GM21737 (cell line): ENCODE results near the gene FCER2.

Experiments
- ATAC-seq: cut with Tn5 transposase; IDR thresholded peaks from one replicate; pipeline ENCODE4 v1.9.1; 2021; ENCODE audit warnings: mild to moderate bottlenecking, moderate library complexity; ENCODE audit not compliant: unreplicated experiment

FCER2 gene

DNA sequence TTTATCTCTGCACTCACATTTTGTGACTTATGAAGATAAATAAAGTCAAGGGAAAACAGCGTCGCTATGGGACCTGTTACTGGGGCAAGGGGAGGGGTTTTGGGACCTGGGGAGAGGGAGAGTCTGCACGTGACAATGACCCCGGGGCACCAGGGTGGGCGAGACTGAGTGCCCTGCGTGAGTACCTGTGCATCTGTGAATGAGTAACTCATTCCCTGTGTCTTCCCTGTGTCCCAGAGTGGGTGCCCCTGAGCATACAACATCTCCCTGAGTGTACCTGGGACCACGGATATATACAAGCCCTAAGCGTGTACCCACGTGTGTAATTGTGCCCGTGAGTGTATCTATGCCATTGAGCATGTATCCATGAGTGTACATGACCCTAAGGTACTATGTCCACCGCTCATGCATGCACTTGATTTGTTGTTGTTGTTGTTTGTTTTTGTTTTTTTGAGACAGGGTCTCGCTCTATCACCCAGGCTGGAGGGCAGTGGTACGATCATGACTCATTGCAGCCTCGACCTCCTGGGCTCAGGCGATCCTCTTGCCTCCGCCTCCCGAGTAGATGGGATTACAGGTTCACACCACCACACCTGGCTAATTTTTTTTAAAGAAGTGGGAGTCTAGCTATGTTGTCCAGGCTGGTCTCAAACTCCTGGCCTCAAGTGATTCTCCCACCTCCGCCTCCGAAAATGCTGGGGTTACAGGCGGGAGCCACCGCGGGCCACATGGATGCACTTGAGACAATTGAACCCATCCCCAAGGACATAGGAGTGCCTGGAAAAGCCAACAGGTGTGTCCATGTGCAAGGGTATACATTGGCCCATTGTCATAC, 21.9 kb downstream of the FCER2 start:
- ATAC-seq: no peak

DNA sequence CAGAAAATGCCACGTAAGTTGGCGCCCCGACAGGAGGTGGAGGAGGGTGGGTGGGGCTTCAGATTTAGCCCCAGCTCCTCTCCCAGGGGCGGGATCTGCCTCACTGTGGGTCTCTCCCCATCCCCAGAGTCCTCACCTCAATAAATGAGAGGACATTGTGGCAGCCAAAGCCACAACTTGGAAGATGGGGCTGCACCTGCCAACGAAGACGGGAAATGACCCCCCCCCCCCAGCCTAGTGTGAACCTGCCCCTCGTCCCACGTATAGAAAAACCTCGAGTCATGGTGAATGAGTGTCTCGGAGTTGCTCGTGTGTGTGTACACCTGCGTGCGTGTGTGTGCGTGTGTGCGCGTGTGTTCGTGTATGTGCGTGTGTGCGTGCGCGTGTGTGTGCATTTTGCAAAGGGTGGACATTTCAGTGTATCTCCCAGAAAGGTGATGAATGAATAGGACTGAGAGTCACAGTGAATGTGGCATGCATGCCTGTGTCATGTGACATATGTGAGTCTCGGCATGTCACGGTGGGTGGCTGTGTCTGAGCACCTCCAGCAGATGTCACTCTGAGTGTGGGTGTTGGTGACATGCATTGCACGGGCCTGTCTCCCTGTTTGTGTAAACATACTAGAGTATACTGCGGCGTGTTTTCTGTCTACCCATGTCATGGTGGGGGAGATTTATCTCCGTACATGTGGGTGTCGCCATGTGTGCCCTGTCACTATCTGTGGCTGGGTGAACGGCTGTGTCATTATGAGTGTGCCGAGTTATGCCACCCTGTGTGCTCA, 22.8 kb downstream of the FCER2 start:
- no peak for ATAC-seq

DNA sequence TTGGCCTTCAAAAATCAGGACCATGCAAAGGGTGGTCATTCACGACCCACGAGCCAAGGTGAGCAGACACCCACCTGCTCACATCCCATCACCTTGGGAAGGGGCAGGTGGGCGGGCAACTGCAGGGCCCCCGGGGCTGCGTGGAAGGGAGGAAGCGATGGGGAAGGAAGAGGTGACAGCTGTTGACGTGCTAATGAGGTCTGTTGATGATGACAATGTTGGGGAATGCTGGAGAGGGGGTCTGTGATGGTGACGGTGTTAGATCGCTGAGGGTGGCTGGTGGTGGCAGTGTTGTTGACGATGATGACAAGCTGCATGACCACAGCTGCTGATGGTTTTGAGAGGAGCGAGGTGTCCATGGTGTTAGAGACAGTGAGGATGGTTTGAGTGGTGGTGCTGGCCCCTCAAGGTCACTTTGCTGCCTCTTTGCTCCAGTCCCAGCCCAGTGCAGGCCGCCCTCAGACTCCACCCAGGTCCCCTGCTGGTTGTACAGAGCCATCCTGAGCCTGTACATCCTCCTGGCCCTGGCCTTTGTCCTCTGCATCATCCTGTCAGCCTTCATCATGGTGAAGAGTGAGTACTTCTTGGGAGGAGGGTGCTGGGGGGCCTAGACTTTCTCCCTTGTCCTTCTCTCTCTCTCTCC, 24.1 kb downstream of the FCER2 start:
- no peak for ATAC-seq

DNA sequence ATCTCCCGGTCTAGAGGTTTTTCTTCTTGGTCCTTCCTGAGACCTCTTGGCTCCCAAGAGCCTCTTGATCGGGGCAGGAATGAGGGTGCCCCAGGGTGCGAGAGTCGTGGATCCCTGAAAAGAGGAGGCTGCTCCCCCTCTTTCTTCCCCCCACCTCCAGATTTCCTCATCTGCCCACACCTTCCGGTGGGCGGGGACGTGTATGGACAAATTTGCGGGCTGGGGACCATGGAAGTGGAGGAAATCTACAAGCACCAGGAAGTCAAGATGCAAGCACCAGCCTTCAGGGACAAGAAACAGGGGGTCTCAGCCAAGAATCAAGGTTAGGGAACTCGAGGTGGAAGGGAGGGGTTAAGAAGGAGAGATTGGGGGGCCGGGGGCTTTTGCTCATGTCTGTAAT, 25.1 kb downstream of the FCER2 start, which contains the start of gene MCEMP1:
TSS of gene MCEMP1 (plus strand) at position 237 of the 400 bp plus-strand sequence. CDS start at position 268, 31 bp downstream.
- ATAC-seq: no peak

DNA sequence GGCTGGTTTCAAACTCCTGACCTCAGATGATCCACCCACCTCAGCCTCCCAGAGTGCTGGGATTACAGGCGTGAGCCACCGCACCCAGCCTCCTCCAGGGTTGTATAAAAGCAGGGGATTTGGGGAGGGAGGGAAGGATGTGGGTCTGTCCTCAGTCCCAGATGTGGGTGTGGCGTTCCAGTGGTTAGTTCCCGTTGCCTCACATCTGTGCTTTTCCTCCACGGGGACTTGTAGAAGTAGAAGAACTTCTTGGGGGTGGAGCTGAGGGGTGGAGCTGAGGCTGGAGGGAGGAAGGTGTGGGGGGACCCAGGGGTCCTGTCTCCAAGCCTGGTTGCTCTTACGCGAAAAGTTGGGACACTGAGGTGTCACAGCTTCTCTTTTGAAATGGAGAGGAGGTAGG, 25.6 kb downstream of the FCER2 start:
- ATAC-seq: no peak

DNA sequence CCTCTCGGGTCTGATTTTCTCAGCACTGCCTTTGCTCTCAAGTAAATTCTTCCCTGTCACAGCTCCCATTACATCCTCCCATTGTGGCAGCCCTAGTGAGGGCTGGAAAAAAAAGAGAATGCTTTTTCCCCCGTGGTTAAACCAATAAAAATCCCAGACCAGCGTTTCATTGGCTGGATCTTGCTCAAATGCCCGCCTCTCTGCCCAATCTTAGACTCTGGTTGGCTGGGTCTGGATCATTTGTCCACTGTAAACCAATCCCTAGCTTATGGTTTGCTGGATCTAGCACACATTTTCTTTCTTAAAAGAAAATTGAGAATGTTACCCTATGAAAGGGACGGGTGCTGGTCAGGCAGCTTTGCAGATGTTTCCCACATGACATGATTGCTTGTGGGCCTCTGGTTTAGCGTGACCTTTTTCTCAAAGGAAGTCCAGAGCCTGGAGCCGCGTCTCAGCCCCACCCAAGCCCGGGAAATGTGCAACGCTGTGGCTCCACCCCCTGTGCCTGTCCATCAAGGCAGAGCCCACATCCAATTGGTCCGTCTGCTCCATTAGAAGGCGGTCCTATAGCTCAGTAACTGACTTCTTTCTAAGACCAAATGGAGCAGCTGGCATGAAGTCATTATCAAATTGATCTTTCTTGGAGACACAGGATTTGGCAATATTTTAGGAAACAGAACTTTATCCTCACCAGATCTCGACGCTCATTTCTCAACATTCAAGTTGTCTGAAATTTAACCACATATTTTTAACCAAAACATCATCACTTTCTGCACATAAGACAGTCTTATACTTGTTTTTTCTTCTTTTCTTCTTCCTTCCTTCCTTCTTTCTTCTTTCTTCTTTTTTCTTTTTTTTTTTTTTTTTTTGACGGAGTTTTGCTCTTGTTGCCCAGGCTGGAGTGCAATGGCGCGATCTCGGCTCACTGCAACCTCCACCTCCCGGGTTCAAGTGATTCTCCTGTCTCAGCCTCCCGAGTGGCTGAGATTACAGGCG, 27.6 kb downstream of the FCER2 start:
- ATAC-seq: no peak

DNA sequence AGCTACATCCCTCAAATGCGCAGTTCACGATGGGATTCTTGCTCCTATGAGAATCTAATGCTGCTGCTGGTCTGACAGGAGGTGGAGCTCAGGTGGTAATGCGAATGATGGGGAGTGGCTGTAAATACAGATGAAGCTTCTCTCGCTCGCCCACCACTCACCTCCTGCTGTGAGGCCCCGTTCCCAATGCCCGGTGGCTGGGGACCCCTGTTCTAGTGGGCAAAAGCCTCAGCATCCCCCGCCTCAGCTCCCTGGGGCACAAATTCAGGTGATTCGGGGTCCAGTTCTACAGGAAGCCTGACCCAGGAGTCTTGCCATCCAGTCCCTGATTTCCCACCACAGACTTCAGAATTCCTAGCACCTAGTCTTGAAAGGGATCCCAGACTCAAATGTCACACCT, 29.4 kb downstream of the FCER2 start:
- ATAC-seq: no peak

DNA sequence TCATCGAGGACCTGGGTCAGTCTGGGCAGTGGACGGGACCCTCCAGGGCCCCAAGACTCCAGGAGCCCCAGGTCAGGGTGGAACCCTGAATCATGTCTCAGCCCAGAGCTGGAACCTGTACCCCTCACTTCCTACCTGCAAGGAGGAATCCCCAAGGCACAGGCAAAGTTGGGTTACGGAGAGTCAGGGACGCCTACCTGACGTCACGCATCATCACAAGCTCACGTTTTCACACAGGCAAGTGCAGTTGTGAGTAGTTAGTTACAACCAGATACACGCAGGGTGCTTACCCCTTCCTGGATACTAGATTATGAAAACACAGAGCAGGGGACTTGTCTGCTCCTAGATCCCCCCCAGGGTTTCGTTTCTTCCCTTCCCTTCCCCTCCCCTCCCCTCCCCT, 31.1 kb downstream of the FCER2 start:
- no peak for ATAC-seq

DNA sequence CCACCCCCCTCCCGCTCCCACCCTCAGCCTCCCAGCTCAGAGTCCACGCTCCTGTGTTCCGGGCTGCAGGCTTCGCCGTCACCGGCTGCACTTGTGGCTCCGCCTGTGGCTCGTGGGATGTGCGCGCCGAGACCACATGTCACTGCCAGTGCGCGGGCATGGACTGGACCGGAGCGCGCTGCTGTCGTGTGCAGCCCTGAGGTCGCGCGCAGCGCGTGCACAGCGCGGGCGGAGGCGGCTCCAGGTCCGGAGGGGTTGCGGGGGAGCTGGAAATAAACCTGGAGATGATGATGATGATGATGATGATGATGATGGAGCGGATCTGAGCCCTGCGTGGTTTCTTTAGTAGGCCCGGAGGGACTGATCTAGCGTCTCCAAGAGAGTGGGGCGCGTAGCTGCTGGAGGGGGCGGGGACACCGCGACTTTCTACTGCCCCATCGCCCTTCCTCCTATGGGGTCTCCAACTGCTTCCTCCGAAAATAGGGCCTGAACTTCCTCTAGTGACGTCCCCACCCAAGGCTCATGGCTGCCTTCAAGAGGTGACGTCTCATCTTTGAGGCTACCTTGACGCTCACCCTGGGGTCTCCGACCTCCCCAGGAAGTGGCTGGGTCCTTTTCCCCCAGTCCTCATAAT, 31.7 kb downstream of the FCER2 start:
- ATAC-seq: no peak

DNA sequence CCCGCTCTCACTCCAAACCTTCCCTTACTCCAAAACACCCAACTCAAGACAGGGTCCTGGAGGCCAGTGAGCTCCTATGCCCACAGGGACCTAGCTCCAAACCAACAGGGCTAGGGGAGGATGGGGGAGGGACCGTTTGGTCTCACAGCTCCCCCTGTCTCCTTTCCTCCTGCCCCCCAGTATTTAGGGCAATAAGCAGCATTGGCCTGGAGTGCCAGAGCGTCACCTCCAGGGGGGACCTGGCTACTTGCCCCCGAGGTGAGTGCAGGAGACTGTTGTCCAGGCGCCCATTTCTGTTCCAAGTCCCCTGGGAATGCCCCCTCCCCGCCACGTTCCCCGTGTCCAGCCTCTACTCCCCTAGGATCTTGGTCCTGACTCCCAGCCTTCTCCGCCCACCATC, 32.3 kb downstream of the FCER2 start:
- no peak for ATAC-seq

DNA sequence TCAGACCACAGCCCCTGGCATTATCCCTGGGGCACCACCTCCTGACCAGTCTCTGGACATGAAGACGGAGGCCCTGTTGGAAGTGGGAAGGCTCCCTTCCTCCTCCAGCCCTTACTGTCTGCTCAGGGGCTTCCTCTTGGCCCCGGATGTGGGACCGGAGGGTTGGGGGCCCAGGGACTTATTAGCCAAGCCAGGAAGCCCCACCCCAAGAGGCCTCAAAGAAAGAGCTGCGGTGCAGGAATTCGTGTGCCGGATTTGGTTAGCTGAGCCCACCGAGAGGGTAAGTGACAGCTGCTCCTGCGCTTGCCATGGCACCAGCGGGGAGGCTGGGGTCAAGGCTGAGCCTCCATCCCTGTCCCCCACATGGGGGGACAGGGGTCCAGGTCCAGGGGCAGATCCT, 33.1 kb downstream of the FCER2 start, which contains the start of gene RETN:
TSS of gene RETN (plus strand) at position 208 of the 400 bp plus-strand sequence. CDS start 278 bp downstream, outside the sequence.
- no peak for ATAC-seq

DNA sequence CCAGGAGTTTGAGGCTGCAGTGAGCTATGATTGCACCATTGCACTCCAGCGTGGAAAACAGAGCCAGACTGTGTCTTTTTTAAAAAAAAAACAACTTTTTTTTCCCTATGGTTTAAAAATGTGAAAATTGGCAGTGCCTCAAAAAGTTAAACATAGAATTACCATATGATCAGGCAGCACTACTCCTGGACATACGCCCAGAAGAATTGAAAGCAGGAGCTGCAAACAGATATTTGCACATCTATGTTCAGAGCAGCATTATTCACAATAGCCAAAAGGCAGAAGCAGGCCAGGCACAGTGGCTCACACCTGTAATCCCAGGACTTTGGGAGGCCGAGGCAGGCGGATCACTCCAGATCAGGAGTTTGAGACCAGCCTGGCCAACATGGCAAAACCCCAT, 36.9 kb downstream of the FCER2 start:
- ATAC-seq: no peak

DNA sequence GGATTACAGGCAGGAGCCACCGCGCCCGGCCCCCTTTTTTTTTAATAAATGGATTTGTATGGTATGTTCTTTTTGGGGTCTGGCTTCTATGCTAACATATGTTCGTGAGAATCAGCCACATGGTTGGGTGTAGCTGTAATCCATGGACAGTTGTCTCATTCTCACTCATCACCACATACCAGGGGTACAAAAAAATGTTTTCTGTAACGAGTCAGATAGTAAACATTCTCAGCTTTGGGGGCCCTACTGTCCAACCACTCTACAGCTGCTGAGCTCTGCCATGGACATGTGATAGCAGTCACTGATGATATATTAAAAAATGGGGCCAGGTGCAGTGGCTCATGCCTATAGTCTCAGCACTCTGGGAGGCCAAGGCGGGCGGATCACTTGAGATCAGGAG, 38.2 kb downstream of the FCER2 start:
- no peak for ATAC-seq

DNA sequence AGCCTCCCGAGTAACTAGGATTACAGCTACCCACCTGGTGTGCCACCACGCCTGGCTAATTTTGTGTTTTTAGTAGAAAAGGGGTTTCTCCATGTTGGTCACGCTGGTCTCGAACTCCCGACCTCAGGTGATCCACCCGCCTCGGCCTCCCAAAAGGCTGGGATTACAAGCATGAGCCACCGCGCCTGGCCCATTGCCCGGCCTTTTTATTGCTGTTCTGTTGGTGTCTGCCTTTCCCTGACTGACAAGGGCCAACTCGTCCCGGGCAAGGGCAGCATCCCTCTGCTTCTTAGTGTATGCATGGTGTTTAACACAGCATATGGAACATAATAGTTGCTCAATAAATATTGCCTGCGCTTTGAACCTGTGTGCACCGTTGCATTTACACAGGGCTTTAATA, 39.3 kb downstream of the FCER2 start:
- no peak for ATAC-seq

DNA sequence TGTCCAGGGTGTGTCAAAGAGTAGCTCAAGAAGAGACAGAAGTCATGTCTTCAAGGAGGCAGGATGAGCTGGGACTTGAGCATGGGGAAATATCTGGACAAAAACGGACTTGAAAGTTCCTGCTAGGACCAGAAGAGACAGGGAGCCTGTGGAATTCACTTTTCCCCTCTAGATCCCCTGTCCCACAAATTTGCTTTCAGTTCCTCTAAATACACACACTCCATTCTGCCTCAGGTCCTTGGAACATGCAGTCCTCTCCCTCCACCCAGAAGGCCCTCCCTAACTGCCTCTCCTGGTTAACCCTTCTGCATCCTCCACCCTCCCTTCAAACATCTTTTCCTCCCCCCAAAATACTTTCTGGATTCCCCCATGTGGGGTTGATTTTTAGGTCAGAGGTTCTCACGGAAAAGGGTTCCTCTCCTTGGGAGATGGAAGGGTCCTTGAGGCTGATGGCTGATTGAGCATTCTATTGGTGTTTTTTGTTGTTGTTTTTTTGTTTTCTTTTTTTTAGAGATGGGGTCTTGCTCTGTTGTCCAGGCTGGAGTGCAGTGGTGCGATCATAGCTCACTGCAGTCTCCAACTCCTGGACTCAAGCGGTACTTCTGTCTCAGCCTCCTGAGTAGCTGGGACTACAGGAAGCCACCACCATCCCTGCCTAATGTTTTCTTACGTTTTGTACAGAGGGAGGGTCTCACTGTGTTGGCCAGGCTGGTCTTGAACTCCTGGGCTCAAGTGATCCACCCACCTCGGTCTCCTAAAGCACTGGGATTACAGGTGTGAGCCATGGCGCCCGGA, 40.0 kb downstream of the FCER2 start:
- no peak for ATAC-seq

DNA sequence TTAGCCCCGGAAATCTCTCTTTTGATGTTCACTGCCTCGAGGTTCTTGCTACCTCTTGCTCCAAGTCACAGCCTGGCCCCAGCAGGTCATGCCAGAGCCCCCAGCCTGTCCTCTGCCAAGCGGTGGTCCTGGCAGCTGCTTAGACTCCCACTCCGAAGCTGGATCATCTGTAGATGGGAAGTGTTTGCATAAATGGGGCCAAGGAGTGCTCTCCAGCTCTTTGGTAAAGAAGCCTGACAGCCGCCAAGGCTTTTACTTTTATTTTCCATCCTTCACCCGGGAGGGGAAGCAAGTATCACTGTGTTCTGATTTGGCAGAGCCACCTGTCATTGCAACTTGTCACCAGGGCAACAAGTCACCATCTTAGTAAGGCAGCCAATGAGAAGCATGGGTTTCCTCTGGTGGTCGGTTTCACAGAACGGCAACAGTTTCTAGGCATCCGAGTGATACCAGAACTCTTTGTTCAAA, 43.7 kb downstream of the FCER2 start:
- peak; percentile 88 for ATAC-seq

DNA sequence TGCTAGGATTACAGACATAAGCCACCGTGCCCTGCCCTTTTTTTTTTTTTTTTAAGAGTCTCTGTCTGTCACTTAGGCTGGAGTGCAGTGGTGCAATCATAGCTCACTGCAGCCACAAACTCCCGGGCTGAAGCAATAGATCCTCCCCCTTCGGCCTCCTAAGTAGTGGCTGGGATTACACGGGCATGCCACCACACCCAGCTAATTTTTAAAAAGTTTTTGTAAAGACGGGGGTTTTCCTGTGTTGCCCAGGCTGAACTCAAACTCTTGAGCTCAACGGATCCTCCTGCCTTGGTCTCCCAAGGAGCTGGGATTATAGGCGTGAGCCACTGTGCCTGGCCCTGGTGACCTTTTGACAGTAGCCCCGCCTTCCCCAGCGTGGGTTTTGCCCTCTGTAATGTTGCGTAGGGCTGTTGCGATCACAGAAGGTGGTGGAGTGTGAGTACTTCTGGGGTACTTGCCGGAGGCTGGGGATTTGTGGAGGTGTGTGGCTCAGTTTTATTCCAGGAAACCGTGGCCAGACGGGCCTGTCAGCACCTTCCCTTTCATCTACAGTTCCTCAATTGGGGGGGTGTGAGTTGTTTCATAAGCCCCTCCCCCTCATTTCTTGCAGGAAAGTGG, 44.7 kb downstream of the FCER2 start:
- no peak for ATAC-seq

DNA sequence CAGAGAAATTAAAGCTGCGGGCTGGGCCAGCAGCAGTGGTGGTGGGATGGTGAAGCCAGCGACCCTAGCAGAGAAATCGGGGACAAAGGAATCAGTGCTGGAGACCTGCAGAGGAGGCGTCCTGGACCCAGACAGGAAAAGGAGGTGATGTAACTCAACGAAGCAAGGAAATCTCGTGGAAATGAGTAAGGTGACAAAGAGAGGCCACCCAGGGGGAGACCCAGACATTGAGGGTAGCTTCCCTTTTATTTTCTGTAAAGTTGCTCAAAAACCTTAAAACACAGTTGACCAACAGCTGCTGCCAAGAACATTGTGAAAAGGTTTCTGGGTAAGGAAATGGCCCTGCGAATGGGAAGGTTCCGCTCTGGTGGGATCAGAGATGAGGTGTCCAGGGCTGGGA, 46.4 kb downstream of the FCER2 start:
- ATAC-seq: no peak
